GM19193 (cell line): ENCODE measurements around the gene CWC22.

Source experiments
- POLR2A ChIP-seq: IDR thresholded peaks from 4 replicates; pipeline ENCODE4 v1.6.1; 2011; ENCODE audit not compliant: insufficient read depth, insufficient read length; ENCODE audit errors: extremely low read depth

Gene CWC22

GRCh38 chr2:179974761-179975160 is 32.3 kb downstream of the CWC22 start:
- no peak for TF ChIP-seq POLR2A

DNA sequence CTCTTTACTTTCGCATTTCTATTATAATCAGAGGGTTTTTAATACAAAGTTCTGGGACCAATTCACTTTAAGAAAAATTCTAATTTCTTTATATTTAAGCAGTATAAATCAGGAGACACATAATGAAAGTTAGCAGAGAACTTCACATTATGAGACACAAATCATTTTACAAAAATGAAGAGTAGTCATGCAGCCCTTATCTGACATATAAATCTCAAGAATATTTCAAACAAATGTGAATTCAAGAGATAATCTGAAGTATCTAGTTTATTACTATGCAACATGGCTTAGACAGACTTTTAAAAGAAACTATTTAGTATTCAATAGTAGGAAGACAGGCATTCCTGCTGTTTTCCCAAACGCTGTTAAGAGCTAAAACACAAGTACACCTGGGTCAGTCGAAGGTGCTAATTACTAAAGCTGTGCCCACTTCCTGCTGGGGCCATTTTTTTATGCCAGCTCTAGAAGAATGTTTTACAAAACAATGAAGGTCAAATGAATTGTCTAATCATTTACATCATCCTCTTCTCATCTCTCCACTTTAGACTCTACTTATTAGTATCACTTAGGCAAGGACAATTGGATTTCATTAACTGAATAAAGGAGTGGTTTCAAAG is 40.2 kb downstream of the CWC22 start:
- TF ChIP-seq POLR2A, result no peak

GRCh38 chr2:179965291-179966258 is 41.5 kb downstream of the CWC22 start:
- TF ChIP-seq POLR2A, result no peak

GRCh38 chr2:179963626-179964025 is 43.5 kb downstream of the CWC22 start:
- no peak for TF ChIP-seq POLR2A

GRCh38 chr2:179954026-179954425 is 53.1 kb downstream of the CWC22 start:
- TF ChIP-seq POLR2A, result no peak

DNA sequence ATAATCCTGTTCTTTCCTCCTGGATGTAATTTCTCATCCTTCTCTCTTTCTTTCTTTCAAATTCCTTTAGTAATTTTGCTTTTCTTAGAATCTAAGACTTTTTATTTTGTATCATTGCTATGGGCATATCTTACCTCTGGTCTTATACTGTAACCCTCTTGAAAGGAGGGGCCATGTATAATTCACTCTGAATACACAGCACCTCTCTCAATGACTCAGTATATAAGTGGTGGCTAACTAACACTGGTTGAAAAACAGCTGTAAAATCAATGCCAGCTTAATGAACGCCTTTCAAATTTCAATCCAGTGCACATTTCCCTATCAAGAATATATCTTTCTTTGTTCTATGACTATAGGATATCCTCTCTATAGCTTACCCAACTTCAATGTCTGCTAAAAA is 53.7 kb downstream of the CWC22 start:
- no peak for TF ChIP-seq POLR2A

DNA sequence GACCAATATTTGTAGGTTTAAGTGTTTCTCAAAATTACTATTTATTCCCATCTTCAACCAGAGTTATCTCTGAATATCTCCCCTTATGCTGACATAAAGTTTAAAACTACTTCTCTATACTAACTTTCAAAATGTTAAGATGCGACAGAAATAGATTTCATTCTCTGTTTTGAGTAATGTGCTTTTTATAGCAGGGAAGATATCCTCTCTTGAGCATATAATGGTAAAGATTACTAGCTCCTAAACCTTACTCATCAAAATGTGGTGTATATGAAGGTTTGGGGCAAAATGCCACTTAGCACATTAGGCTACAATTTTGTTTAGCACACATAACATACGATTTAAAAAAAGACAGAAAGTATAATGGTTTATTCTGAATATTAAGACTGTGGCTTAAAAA is 54.4 kb downstream of the CWC22 start:
- TF ChIP-seq POLR2A, result no peak

DNA sequence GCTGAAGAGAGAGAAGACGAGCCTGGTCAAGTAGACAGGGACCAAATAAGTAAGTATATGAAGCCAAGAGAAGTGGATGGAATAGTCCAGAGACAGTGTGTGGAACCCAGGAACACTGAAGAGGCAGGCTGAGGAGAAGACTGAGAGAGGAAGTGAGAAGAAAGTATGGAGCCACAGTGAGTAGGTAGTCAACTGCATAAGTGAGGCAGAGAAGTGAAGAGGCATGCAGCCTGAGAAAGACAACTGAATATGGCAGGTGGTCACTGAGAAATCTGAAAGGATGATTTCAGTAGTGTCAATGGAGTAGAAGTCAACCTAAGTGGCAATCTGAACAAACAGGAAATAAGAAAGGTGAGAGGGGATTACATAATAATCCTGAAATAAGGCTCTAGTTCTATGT is 55.4 kb downstream of the CWC22 start:
- no peak for TF ChIP-seq POLR2A

- no peak for TF ChIP-seq POLR2A
These were observed 56.7 kb downstream of the CWC22 start for GRCh38 chr2:179950391-179950790.

DNA sequence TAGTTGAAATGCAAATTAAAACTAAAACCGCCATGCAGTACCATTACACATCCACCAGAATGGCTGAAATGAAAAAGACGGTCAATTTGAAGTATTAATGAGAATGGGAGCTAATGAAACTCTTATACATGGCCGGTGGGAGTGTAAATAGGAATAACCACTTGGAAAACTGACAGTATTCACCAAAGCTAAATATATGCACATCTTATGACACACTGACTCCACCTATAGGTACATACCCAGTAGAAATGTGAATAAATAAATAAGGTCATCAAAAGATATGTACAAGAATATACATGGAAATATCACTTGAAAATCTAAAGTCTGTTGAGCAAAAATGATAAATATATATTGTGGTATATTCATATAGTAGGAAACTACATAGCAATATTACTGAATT is 57.7 kb downstream of the CWC22 start:
- TF ChIP-seq POLR2A, result no peak

- TF ChIP-seq POLR2A, result no peak
These were observed 59.0 kb downstream of the CWC22 start for GRCh38 chr2:179948058-179948457.

GRCh38 chr2:179946810-179947615 is 60.1 kb downstream of the CWC22 start:
- TF ChIP-seq POLR2A, result no peak

GRCh38 chr2:179946346-179946745 is 60.8 kb downstream of the CWC22 start:
- no peak for TF ChIP-seq POLR2A

GRCh38 chr2:179939259-179939658 is 67.8 kb downstream of the CWC22 start:
- TF ChIP-seq POLR2A, result no peak

GRCh38 chr2:179938026-179938425 is 69.1 kb downstream of the CWC22 start:
- no peak for TF ChIP-seq POLR2A
